ENCODE results near the gene POLDIP2. TPM values are rescaled to one million over a fixed set of nuclear protein-coding genes. Genes with fewer than 3 reads are reported as not detected.

The POLDIP2 gene
- total and polyA plus RNA-seq, 8 donors: 28.3 to 51.2 (median 41.2) TPM

DNA sequence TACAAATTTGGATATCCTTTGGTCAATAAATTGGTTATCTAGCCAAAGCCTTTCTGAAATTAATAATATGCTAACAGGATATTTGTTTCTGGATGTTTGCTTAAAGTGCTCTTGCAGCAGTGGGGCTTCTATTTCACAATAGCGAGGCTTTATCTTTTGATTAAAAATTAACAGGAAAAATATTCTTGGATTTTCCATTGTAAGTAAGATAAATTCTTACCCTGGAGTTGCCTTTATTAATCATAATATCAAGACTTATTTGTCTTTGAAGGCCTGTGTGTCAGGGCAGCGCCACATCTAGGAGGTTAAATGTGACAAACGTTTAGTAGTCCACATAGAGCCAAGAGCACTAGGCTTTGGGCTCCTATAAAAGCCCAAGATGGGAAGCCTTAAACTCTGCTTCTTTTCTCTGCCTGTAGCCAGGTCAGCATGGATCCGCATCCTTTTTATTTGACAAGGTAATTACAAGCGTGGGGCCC lies 33.0 kb downstream of the POLDIP2 start:
- H3K27me3 ChIP-seq: no peaks in the 10 kb centered on the region
- FAIRE-seq (no peak), DNase-seq (peak in 1 of 6 donors; percentile 40), ATAC-seq (peak; percentile 49 to 63 (median 58))
- no peak overlapping the region for H3K4me3 ChIP-seq
- 13 to 14% methylated on average over 5 of the region's 5 CpGs for WGBS, 2 donors
- TF ChIP-seq, protein P1, sequence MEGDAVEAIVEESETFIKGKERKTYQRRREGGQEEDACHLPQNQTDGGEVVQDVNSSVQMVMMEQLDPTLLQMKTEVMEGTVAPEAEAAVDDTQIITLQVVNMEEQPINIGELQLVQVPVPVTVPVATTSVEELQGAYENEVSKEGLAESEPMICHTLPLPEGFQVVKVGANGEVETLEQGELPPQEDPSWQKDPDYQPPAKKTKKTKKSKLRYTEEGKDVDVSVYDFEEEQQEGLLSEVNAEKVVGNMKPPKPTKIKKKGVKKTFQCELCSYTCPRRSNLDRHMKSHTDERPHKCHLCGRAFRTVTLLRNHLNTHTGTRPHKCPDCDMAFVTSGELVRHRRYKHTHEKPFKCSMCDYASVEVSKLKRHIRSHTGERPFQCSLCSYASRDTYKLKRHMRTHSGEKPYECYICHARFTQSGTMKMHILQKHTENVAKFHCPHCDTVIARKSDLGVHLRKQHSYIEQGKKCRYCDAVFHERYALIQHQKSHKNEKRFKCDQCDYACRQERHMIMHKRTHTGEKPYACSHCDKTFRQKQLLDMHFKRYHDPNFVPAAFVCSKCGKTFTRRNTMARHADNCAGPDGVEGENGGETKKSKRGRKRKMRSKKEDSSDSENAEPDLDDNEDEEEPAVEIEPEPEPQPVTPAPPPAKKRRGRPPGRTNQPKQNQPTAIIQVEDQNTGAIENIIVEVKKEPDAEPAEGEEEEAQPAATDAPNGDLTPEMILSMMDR (IDR thresholded peaks at IDR 0.05): no peak
- no peaks in the 10 kb centered on the region for H3K9me3 ChIP-seq
- intact Hi-C loops (cut with DNase I): no loop called here
- peaks cover 0 to 22% (median 5%) of the 10 kb centered on the region in 3 donors for H3K36me3 ChIP-seq
- peak overlapping the region in 3 of 4 donors; percentile 47 to 84 (median 79) for H3K27ac ChIP-seq
- peaks cover 25 to 55% (median 53%) of the 10 kb centered on the region in 3 donors for H3K4me1 ChIP-seq

DNA sequence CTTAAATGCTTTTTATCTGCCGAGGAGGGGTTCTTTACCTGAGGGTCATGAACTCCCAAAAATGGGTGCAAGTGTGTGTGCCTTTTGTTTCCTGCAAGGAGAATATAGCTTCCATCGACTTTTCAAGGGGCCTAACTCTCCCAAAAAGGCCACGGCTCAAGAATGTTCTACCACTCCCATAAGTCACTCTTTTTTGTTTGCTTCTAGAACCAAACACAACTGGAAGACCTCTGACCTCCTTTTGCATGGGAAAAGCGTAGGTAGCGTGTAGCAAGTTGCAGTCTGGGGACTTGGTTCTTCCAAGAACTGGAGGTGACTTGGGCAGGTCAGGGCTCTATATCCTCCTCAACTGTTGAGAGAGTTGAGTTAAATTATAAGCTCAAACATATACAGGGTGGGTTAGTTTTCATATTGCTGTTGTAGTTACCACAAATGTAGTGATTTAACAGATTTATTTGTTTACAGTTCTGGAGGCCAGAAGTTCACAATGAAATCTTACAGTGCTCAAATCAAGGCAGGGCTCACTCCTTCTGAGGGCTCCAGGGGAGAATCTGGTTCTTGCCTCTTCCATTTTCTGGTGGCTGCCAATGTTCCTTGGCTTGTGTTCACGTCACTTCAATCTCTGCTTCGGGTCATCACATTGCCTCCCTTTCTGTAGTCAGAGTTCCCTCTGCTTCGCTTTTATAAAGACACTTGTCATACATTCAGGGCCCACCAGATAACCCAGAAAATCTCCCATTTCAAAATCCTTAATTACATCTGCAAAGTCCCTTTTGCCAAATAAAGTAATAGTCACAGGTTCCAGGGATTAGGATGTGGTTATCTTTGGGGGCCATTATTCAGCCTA lies 36.9 kb downstream of the POLDIP2 start:
- H3K4me3 ChIP-seq: peak overlapping the region; percentile 43 to 80 (median 72)
- H3K27me3 ChIP-seq: no peaks in the 10 kb centered on the region
- H3K9me3 ChIP-seq: no peaks in the 10 kb centered on the region
- no peak for FAIRE-seq
- 35 to 40% methylated on average over 8 of the region's 8 CpGs for WGBS, 2 donors
- ATAC-seq: no peak
- H3K27ac ChIP-seq: peak overlapping the region in 3 of 4 donors; percentile 87 to 97 (median 97)
- H3K4me1 ChIP-seq: peaks cover 14 to 35% (median 34%) of the 10 kb centered on the region in 3 donors
- no peaks in the 10 kb centered on the region for H3K36me3 ChIP-seq
- intact Hi-C loops (cut with DNase I): no loop called here
- DNase-seq: no peak
- TF ChIP-seq, protein P1 (IDR thresholded peaks at IDR 0.05): no peak

DNA sequence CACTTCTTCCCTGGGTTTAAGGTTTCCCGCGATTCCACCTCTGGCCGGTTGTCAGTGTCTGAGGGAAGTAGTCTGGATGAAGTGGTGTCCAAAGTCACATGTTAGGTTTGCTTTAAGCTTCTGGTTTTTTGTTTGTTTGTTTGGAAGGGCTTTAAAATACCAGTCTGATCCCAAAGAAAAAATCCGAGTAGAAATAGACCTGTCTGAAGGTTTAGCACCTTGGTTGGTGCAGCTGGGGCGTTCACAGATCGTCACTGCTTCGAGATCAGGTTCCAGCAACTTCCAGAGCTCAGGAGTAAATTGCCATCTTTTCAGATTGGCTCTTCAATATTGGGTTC lies 37.8 kb downstream of the POLDIP2 start:
- peaks cover 6 to 26% (median 25%) of the 10 kb centered on the region in 3 donors for H3K4me1 ChIP-seq
- FAIRE-seq (no peak), DNase-seq (no peak), ATAC-seq (peak in 3 of 4 donors; percentile 0 to 17 (median 8))
- no peaks in the 10 kb centered on the region for H3K36me3 ChIP-seq
- peak overlapping the region; percentile 84 to 97 (median 92) for H3K27ac ChIP-seq
- peak overlapping the region; percentile 43 to 80 (median 72) for H3K4me3 ChIP-seq
- intact Hi-C loops (cut with DNase I): no loop called here
- TF ChIP-seq, protein P1 (IDR thresholded peaks at IDR 0.05): no peak
- H3K9me3 ChIP-seq: no peaks in the 10 kb centered on the region
- H3K27me3 ChIP-seq: no peaks in the 10 kb centered on the region
- WGBS, 2 donors: 5% methylated on average over 7 of the region's 7 CpGs

DNA sequence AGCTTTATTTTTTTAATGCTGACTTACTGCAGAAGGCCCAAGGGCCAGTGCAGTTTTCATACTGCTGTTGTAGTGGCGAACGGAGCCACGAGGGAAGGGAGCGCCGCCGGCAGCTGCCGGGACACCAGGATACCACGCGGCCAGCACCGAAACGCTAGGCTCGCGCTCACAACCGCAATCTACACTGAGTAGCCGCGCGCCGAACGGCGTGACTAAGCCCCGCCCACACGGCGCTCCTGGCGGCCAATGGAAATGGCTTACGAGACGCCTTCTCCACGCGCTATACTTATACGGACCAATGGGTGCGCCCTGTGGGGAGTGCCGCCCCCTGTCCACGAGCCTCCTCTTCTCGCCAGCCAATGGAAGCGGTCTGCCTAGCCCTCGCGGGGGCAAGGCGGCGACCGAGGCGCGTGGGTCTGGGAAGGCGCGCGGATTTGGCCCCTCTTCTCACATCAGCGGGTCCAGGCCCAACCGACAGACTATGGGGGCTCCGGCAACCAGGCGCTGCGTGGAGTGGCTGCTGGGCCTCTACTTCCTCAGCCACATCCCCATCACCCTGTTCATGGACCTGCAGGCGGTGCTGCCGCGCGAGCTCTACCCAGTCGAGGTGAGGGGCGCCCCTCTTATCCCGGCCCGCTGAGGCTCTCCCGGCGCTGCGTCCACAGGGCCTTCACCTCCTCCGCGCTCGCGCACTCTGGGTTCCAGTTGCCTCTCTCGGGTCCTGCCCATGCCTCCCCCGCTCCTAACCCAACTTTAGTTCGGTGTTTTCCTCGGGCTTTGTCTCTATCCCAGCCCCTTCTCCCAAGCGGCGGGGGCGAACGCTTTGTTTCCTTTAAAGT lies 38.3 kb downstream of the POLDIP2 start, which contains the start of gene TMEM97:
Gene TMEM97, plus strand, starts transcription at position 442 of the 839 bp plus-strand sequence. Its CDS starts 40 bp downstream, at position 482.
- TF ChIP-seq, protein P1 (IDR thresholded peaks at IDR 0.05): no peak
- H3K9me3 ChIP-seq: no peaks in the 10 kb centered on the region
- peak; percentile 96 to 99 (median 97) for DNase-seq
- peak; percentile 86 to 96 (median 93) for ATAC-seq
- H3K36me3 ChIP-seq: no peaks in the 10 kb centered on the region
- peak within 1 kb of the TSS; percentile 43 to 80 (median 72) for H3K4me3 ChIP-seq
- peak within 1 kb of the TSS; percentile 84 to 97 (median 92) for H3K27ac ChIP-seq
- intact Hi-C loops (cut with DNase I): no loop called here
- H3K27me3 ChIP-seq: no peaks in the 10 kb centered on the region
- H3K4me1 ChIP-seq: peaks cover 4 to 20% (median 20%) of the 10 kb centered on the region in 3 donors
- peak; percentile 41 for FAIRE-seq
- WGBS, 2 donors: 0% methylated on average over 58 to 72 of the region's 72 CpGs

All from pancreas (tissue), 10 donors.